Tongue (tissue), 2 donors: ENCODE data around the gene CRTC2. TPM values are rescaled to one million over a fixed set of nuclear protein-coding genes. Genes with fewer than 3 reads are reported as not detected.

Experiments
- DNase-seq: peaks from one replicate; pipeline ENCODE4 v3.0.0-alpha.2; 2015
- total RNA-seq: library from RNA; depleted of rRNA; stranded (reverse); fragments of >200 nt; gene quantifications from one replicate; pipeline ENCODE4 v1.2.3, GENCODE V29; 2014

Gene CRTC2
- total RNA-seq, 1 donor from 2014 or later = 3.2 TPM

- peak; percentile 69 for DNase-seq
Observed at GRCh38 chr1:153945795-153946621, 12.4 kb downstream of the CRTC2 start.

GRCh38 chr1:153945131-153945794, 13.1 kb downstream of the CRTC2 start:
- peak; percentile 61 for DNase-seq

- DNase-seq = no peak
Observed at GRCh38 chr1:153944827-153945117, 13.6 kb downstream of the CRTC2 start.

- no peak for DNase-seq
Observed at GRCh38 chr1:153944005-153944826, 14.2 kb downstream of the CRTC2 start.

- DNase-seq = no peak
Observed at GRCh38 chr1:153942766-153943549, 15.5 kb downstream of the CRTC2 start.

- DNase-seq = no peak
Observed at GRCh38 chr1:153941826-153942725, 16.3 kb downstream of the CRTC2 start.

GRCh38 chr1:153940756-153941155, 17.7 kb downstream of the CRTC2 start:
- no peak for DNase-seq

GRCh38 chr1:153939476-153939875, 18.9 kb downstream of the CRTC2 start:
- DNase-seq = no peak

- no peak for DNase-seq
Observed at GRCh38 chr1:153938996-153939395, 19.4 kb downstream of the CRTC2 start.

GRCh38 chr1:153937331-153937730, 21.1 kb downstream of the CRTC2 start:
- DNase-seq = no peak

- no peak for DNase-seq
Observed at GRCh38 chr1:153936011-153936802, 22.2 kb downstream of the CRTC2 start.

GRCh38 chr1:153934746-153935145, 23.7 kb downstream of the CRTC2 start:
- DNase-seq = no peak

GRCh38 chr1:153933955-153934354, 24.5 kb downstream of the CRTC2 start:
- DNase-seq = no peak

- DNase-seq = no peak
Observed at GRCh38 chr1:153933430-153933829, 25.0 kb downstream of the CRTC2 start.

- DNase-seq = no peak
Observed at GRCh38 chr1:153932156-153933131, 26.0 kb downstream of the CRTC2 start.

- no peak for DNase-seq
Observed at GRCh38 chr1:153929981-153930948, 28.1 kb downstream of the CRTC2 start.

- no peak for DNase-seq
Observed at GRCh38 chr1:153929426-153929825, 29.0 kb downstream of the CRTC2 start.
